Prostate gland (tissue), 2 donors: ENCODE data around the gene ST6GALNAC3. TPM values are rescaled to one million over a fixed set of nuclear protein-coding genes. Genes with fewer than 3 reads are reported as not detected.

Source experiments
- DNase-seq: peaks from one replicate; pipeline ENCODE4 v3.0.0-alpha.2; 2019; ENCODE audit warnings: low spot score
- H3K27ac ChIP-seq, 2 donors: fragments of 200-600 bp; sonication (generic); 2 replicates each; pipeline ENCODE4 v1.5.1; 2017 to 2019
- H3K27me3 ChIP-seq: fragments of 200-600 bp; sonication (generic); replicated peaks from 2 replicates; pipeline ENCODE4 v1.5.1; 2019; ENCODE audit not compliant: insufficient read depth
- H3K36me3 ChIP-seq, 2 donors: fragments of 200-600 bp; sonication (generic); 1 replicate in 1 of 2; 2 replicates in 1 of 2; pipeline versions ENCODE4 v1.5.1 to v1.8.1; 2017 to 2019
- H3K4me1 ChIP-seq: fragments of 200-600 bp; sonication (generic); replicated peaks from 2 replicates; pipeline ENCODE4 v1.5.1; 2019
- H3K4me3 ChIP-seq, 2 donors: fragments of 200-600 bp; sonication (generic); 2 replicates each; pipeline ENCODE4 v1.5.1; 2017 to 2019
- H3K9me3 ChIP-seq: fragments of 200-600 bp; sonication (generic); 2 replicates; pipeline ENCODE4 v1.5.1; 2017
- POLR2A ChIP-seq: fragments of 450-650 bp; IDR thresholded peaks from one replicate; pipeline ENCODE4 v1.6.1; 2016; ENCODE audit warnings: antibody characterized with exemption, mild to moderate bottlenecking
- POLR2AphosphoS5 ChIP-seq: sonication (generic); formaldehyde crosslinking; IDR thresholded peaks from one replicate; pipeline ENCODE4 v1.6.1; 2017; ENCODE audit warnings: antibody characterized with exemption
- WGBS: methylation state at CpG from one replicate; pipeline ENCODE4 v1.1.5; 2018; 5-methylcytosine and 5-hydroxymethylcytosine counted together
- intact Hi-C: fragments of 100-400 bp; cut with DNase I; formaldehyde crosslinking; loops from one replicate; pipeline ENCODE4 v1.14.2; 2022
- total RNA-seq, 2 donors: library from RNA; depleted of rRNA; stranded (reverse); fragments of >200 nt; gene quantifications; one replicate each; pipeline ENCODE4 v1.1.0, GENCODE V29; 2016
- TF ChIP-seq, protein P1 (sequence below), 4 experiments: fragments of 200-600 bp in 2 of 4; fragments of 450-650 bp in 2 of 4; sonication (generic) in 2 of 4; IDR thresholded peaks; 1 replicate in 3 of 4; 2 replicates in 1 of 4; pipeline ENCODE4 v1.5.1; 2016 to 2019; ENCODE audit warnings: antibody characterized with exemption in 4 of 4, mild to moderate bottlenecking in 2 of 4, moderate library complexity in 2 of 4

ST6GALNAC3 gene
- under 1 TPM; 0.41 to 0.80 TPM for total RNA-seq

DNA sequence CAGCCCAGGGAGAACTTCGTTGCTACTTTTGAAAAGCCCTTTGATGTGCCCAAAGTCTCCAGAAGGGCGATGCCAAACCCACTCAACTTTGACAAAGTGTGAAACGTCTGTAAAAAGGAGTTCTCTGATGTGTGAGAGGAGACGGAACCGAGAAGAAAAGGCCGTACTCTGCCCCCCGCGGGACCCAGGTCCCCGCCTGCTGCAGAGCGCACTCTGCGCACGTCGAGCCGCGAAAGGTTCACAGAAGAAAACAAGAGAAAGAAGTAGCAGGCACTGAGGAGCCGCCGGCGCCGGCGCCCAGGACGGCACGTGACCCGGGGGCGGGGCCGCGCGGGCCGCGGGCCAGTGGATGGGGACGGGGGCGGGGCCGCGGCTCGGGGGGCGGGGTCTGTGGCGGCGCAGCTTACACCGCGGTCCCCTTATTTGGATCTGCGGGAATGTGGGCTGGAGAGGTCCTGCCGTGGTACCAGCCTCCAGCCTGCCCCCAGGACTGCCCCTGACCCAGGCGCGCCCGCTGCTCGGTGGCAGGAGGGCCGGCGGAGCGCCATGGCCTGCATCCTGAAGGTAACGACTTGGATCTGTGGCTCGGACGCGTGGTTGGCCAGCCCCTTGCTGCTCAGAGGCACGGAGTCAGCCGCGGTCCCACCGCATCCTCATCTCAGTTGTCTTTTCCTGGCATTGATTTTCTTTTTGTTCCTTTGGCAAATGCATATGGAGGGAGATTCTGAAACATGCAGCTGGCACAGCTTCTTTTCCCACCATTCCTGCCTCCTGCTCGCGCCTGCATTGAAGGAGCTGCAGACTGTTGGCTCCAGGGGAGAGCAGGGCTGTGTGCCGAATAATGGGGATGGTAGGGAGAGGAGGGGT is at the start of gene ST6GALNAC3:
TSS of gene ST6GALNAC3 (plus strand) at position 426 of the 867 bp plus-strand sequence.
- Histone ChIP-seq H3K36me3 (no peaks in the 10 kb centered on the region), H3K27ac (peak within 1 kb of the TSS in 1 of 2 donors; percentile 20), H3K27me3 (peaks cover 2% of the 10 kb centered on the region), H3K4me3 (peak within 1 kb of the TSS; percentile 31 to 33), H3K9me3 (no peaks in the 10 kb centered on the region), H3K4me1 (no peaks in the 10 kb centered on the region)
- TF ChIP-seq POLR2A (no peak), POLR2AphosphoS5 (no peak)
- TF ChIP-seq, protein P1, sequence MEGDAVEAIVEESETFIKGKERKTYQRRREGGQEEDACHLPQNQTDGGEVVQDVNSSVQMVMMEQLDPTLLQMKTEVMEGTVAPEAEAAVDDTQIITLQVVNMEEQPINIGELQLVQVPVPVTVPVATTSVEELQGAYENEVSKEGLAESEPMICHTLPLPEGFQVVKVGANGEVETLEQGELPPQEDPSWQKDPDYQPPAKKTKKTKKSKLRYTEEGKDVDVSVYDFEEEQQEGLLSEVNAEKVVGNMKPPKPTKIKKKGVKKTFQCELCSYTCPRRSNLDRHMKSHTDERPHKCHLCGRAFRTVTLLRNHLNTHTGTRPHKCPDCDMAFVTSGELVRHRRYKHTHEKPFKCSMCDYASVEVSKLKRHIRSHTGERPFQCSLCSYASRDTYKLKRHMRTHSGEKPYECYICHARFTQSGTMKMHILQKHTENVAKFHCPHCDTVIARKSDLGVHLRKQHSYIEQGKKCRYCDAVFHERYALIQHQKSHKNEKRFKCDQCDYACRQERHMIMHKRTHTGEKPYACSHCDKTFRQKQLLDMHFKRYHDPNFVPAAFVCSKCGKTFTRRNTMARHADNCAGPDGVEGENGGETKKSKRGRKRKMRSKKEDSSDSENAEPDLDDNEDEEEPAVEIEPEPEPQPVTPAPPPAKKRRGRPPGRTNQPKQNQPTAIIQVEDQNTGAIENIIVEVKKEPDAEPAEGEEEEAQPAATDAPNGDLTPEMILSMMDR (IDR thresholded peaks at IDR 0.05) = no peak
- 1% methylated on average over 53 of the region's 59 CpGs for WGBS
- peak; percentile 52 for DNase-seq
- intact Hi-C loops = no loop called here

DNA sequence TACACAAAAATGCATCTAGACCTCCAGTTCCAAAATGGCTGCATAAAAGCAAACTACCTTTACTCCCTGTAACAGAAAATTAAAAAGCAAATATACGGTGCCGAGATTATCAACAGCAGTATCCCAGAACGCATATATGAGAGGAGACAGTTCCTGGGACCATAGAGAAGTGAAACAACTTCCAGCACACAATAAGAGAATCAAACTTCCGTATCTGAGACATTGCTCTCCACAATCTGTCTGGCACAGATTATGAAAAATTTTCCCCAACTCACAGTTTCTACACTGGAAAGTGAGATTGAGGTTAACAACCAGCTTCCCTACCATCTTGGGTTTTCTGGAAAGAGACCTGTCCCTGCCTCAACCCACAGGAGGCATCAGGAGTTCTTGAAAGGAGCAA is 47.2 kb upstream of the ST6GALNAC3 start:
- H3K4me3 ChIP-seq = no peak overlapping the region
- TF ChIP-seq, protein P1 (IDR thresholded peaks at IDR 0.05) = no peak
- TF ChIP-seq POLR2AphosphoS5 (no peak), POLR2A (no peak)
- H3K27me3 ChIP-seq = peaks cover 3% of the 10 kb centered on the region
- intact Hi-C loops = no loop called here
- H3K27ac ChIP-seq = no peak overlapping the region
- no peaks in the 10 kb centered on the region for H3K9me3 ChIP-seq
- 96% methylated on average over 4 of the region's 4 CpGs for WGBS
- no peak for DNase-seq
- H3K4me1 ChIP-seq = no peaks in the 10 kb centered on the region
- H3K36me3 ChIP-seq = no peaks in the 10 kb centered on the region

DNA sequence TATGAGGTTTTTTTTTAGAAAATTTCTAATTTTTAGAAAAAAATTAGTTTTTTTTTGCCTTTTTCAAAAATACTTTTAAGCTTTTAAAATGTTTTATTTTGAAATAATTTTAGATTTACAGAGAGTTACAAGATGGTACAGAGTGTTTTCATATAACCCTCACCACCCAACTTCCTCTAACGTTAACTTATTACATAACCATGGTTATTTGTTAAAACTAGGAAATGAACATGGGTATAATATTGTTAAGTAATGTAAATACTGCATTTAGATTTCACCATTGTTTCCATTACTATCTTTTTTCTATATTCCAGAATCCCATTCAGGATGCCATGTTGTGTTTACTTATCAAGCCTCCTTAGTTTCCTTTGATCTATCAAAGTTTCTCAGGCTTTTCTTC is 45.2 kb upstream of the ST6GALNAC3 start:
- DNase-seq = no peak
- WGBS = 79% methylated on average over 1 of the region's 1 CpG
- TF ChIP-seq, protein P1 (IDR thresholded peaks at IDR 0.05) = no peak
- TF ChIP-seq POLR2A (no peak), POLR2AphosphoS5 (no peak)

DNA sequence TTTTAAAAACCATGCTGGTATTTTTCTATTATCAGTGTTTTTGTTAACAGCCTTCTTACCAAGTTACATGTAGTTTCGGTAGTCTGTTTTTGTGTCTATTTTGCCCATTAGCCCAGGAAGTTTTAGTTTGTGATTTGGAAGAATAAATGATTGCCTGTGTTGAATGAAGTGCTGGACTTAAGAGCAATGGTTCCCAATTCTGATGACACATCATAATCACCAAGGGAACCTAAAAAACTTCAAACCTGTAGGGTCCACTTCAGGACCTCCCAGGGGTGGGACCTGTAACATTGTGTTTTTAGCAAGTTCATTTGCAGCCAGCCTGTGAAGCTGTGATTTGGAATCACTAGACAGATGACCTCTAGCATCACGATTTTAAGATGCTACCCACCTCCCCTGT is 43.0 kb upstream of the ST6GALNAC3 start:
- DNase-seq = no peak
- Histone ChIP-seq H3K27ac (no peak overlapping the region), H3K4me1 (no peaks in the 10 kb centered on the region), H3K27me3 (no peaks in the 10 kb centered on the region), H3K9me3 (no peaks in the 10 kb centered on the region), H3K4me3 (no peak overlapping the region), H3K36me3 (no peaks in the 10 kb centered on the region)
- intact Hi-C loops = no loop called here
- TF ChIP-seq, protein P1 (IDR thresholded peaks at IDR 0.05) = no peak
- TF ChIP-seq POLR2A (no peak), POLR2AphosphoS5 (no peak)
- WGBS = 69% methylated on average over 2 of the region's 2 CpGs

More for the DNA sequence above, 45.2 kb upstream of the ST6GALNAC3 start:
- intact Hi-C loops = no loop called here
- Histone ChIP-seq H3K27ac (no peak overlapping the region), H3K36me3 (no peaks in the 10 kb centered on the region), H3K4me3 (no peak overlapping the region), H3K9me3 (no peaks in the 10 kb centered on the region), H3K27me3 (peaks cover 3% of the 10 kb centered on the region), H3K4me1 (no peaks in the 10 kb centered on the region)
